MM.1S (cell line): ENCODE results near the gene SAP30BP.

ENCODE experiments used
- DNase-seq: peaks from one replicate; pipeline ENCODE4 v3.0.0-alpha.2; 2015
- H2AFZ ChIP-seq: fragments of 300-600 bp; sonication (generic); 2 replicates; pipeline ENCODE4 v1.6.0; 2016; ENCODE audit warnings: antibody characterized with exemption, low read length
- H3F3A ChIP-seq: fragments of 300-600 bp; sonication (generic); 2 replicates; pipeline ENCODE4 v1.6.1; 2016; ENCODE audit warnings: mild to moderate bottlenecking, antibody characterized with exemption, low read length, moderate library complexity, mixed read lengths; ENCODE audit not compliant: insufficient read depth
- H3K27ac ChIP-seq: fragments of 300-600 bp; sonication (generic); 2 replicates; pipeline ENCODE4 v1.5.1; 2016; ENCODE audit warnings: mild to moderate bottlenecking, low read length
- H3K27me3 ChIP-seq: fragments of 300-600 bp; sonication (generic); replicated peaks from 2 replicates; pipeline ENCODE4 v1.6.0; 2016; ENCODE audit warnings: low read length; ENCODE audit not compliant: insufficient read depth
- H3K36me3 ChIP-seq: fragments of 300-600 bp; sonication (generic); replicated peaks from 2 replicates; pipeline ENCODE4 v1.6.1; 2016; ENCODE audit warnings: mild to moderate bottlenecking, low read length, mixed read lengths; ENCODE audit not compliant: insufficient read depth
- H3K4me1 ChIP-seq: fragments of 300-600 bp; sonication (generic); 2 replicates; pipeline ENCODE4 v1.6.1; 2016; ENCODE audit warnings: low read length, mixed read lengths
- H3K4me2 ChIP-seq: fragments of 300-600 bp; sonication (generic); 2 replicates; pipeline ENCODE4 v1.6.0; 2016; ENCODE audit warnings: low read depth, low read length
- H3K4me3 ChIP-seq: fragments of 300-600 bp; sonication (generic); 2 replicates; pipeline ENCODE4 v1.5.1; 2016; ENCODE audit warnings: low read length, mixed read lengths
- H3K79me2 ChIP-seq: fragments of 300-600 bp; sonication (generic); 2 replicates; pipeline ENCODE4 v1.6.1; 2016; ENCODE audit warnings: mixed run types, low read length, mixed read lengths
- H3K9ac ChIP-seq: fragments of 300-600 bp; sonication (generic); 2 replicates; pipeline ENCODE4 v1.6.1; 2016; ENCODE audit warnings: low read length, mixed read lengths
- H3K9me2 ChIP-seq: fragments of 300-600 bp; sonication (generic); replicated peaks from 2 replicates; pipeline ENCODE4 v1.6.1; 2016; ENCODE audit warnings: mild to moderate bottlenecking, low read length, mixed read lengths; ENCODE audit not compliant: insufficient read depth
- H3K9me3 ChIP-seq: fragments of 300-600 bp; sonication (generic); replicated peaks from 2 replicates; pipeline ENCODE4 v1.6.1; 2016; ENCODE audit warnings: mild to moderate bottlenecking, low read length, mixed read lengths; ENCODE audit not compliant: insufficient read depth
- H4K20me1 ChIP-seq: fragments of 300-600 bp; sonication (generic); 2 replicates; pipeline ENCODE4 v1.6.1; 2016; ENCODE audit warnings: mild to moderate bottlenecking, low read length, moderate library complexity, mixed read lengths; ENCODE audit not compliant: insufficient read depth
- EZH2 ChIP-seq: fragments of 300-600 bp; sonication (generic); optimal IDR thresholded peaks from 2 replicates; pipeline ENCODE3; 2017; ENCODE audit warnings: low read depth, mild to moderate bottlenecking, antibody characterized with exemption, low read length, mixed read lengths
- EZH2phosphoT487 ChIP-seq: fragments of 300-600 bp; sonication (generic); IDR thresholded peaks from 2 replicates; pipeline ENCODE4 v1.6.1; 2018; ENCODE audit warnings: antibody characterized with exemption, low read length
- TF ChIP-seq, protein P1 (sequence below): fragments of 300-600 bp; sonication (generic); IDR thresholded peaks from 2 replicates; pipeline ENCODE4 v1.5.1; 2016; ENCODE audit warnings: antibody characterized with exemption, low read length, mixed read lengths

Gene SAP30BP

GRCh38 chr17:75727391-75727790, 60.3 kb downstream of the SAP30BP start:
- Histone ChIP-seq H3K9ac (no peak overlapping the region), H3K79me2 (no peaks in the 10 kb centered on the region), H3K4me3 (no peak overlapping the region), H3K9me3 (no peaks in the 10 kb centered on the region), H3K4me1 (no peaks in the 10 kb centered on the region), H3F3A (no peaks in the 10 kb centered on the region), H3K27me3 (no peaks in the 10 kb centered on the region), H3K4me2 (no peak overlapping the region), H3K9me2 (no peaks in the 10 kb centered on the region), H3K27ac (no peak overlapping the region), H3K36me3 (no peaks in the 10 kb centered on the region), H2AFZ (no peak overlapping the region), H4K20me1 (no peaks in the 10 kb centered on the region)
- DNase-seq: no peak
- TF ChIP-seq EZH2: no peak
- no peak for TF ChIP-seq EZH2phosphoT487
- TF ChIP-seq, protein P1, sequence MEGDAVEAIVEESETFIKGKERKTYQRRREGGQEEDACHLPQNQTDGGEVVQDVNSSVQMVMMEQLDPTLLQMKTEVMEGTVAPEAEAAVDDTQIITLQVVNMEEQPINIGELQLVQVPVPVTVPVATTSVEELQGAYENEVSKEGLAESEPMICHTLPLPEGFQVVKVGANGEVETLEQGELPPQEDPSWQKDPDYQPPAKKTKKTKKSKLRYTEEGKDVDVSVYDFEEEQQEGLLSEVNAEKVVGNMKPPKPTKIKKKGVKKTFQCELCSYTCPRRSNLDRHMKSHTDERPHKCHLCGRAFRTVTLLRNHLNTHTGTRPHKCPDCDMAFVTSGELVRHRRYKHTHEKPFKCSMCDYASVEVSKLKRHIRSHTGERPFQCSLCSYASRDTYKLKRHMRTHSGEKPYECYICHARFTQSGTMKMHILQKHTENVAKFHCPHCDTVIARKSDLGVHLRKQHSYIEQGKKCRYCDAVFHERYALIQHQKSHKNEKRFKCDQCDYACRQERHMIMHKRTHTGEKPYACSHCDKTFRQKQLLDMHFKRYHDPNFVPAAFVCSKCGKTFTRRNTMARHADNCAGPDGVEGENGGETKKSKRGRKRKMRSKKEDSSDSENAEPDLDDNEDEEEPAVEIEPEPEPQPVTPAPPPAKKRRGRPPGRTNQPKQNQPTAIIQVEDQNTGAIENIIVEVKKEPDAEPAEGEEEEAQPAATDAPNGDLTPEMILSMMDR: no peak

- no peak overlapping the region for H3K27ac ChIP-seq
- no peaks in the 10 kb centered on the region for H4K20me1 ChIP-seq
- H3K4me1 ChIP-seq: peaks cover 1% of the 10 kb centered on the region
- H3K9me2 ChIP-seq: no peaks in the 10 kb centered on the region
- TF ChIP-seq EZH2: no peak
- TF ChIP-seq EZH2phosphoT487: no peak
- TF ChIP-seq, protein P1: no peak
- no peaks in the 10 kb centered on the region for H3K27me3 ChIP-seq
- DNase-seq: no peak
- H3K9me3 ChIP-seq: no peaks in the 10 kb centered on the region
- no peaks in the 10 kb centered on the region for H3K36me3 ChIP-seq
- H3K4me3 ChIP-seq: no peak overlapping the region
- H3K79me2 ChIP-seq: no peaks in the 10 kb centered on the region
- no peak overlapping the region for H2AFZ ChIP-seq
- H3K9ac ChIP-seq: no peak overlapping the region
- no peak overlapping the region for H3K4me2 ChIP-seq
- H3F3A ChIP-seq: no peaks in the 10 kb centered on the region
Measured at GRCh38 chr17:75729351-75729750, 62.2 kb downstream of the SAP30BP start.

DNA sequence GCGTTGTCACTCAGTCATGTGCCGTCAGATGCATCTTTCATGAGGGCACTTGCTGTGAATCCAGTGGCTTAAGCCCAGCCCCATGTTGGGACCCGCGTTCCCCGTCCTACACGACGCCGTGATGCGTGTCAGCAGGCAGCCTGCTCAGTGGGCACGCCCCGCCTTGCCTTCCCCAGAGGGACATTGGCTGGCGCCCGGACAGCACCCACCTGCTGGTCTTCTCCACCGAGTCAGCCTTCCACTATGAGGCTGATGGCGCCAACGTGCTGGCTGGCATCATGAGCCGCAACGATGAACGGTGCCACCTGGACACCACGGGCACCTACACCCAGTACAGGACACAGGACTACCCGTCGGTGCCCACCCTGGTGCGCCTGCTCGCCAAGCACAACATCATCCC, 62.9 kb downstream of the SAP30BP start:
- Histone ChIP-seq H3K4me2 (no peak overlapping the region), H3K4me1 (peaks cover 7% of the 10 kb centered on the region), H3K27ac (no peak overlapping the region), H3K9me3 (no peaks in the 10 kb centered on the region), H4K20me1 (no peaks in the 10 kb centered on the region), H3K9ac (no peak overlapping the region), H3K79me2 (no peaks in the 10 kb centered on the region), H2AFZ (no peak overlapping the region), H3K27me3 (no peaks in the 10 kb centered on the region), H3K4me3 (no peak overlapping the region), H3K36me3 (no peaks in the 10 kb centered on the region), H3K9me2 (no peaks in the 10 kb centered on the region), H3F3A (no peaks in the 10 kb centered on the region)
- no peak for TF ChIP-seq EZH2
- no peak for TF ChIP-seq EZH2phosphoT487
- TF ChIP-seq, protein P1: no peak
- DNase-seq: no peak
